MG63 (cell line): ENCODE data around the gene CRMP1. TPM values are rescaled to one million over a fixed set of nuclear protein-coding genes. Genes with fewer than 3 reads are reported as not detected.
A peak's percentile ranks its signal among the peaks of the same experiment; 100 is the strongest.
"Not testable (repeated sequence)": the region's sequence is repeated elsewhere in the genome, so short reads cannot be mapped to it uniquely, and the experiment has no call there.

Experiments used
- DNase-seq: peaks from one replicate; pipeline ENCODE4 v3.0.0-alpha.2; 2020
- H3K27me3 ChIP-seq: fragments of 250-450 bp; sonication (Bioruptor Pico); 2 replicates; pipeline ENCODE4 v1.5.1; 2020; ENCODE audit warnings: mild to moderate bottlenecking, moderate library complexity
- H3K36me3 ChIP-seq: fragments of 250-450 bp; sonication (Bioruptor Pico); 2 replicates; pipeline ENCODE4 v1.5.1; 2020; ENCODE audit warnings: mild to moderate bottlenecking, moderate library complexity
- H3K4me3 ChIP-seq: fragments of 250-450 bp; sonication (Bioruptor Pico); 2 replicates; pipeline ENCODE4 v1.5.1; 2020; ENCODE audit warnings: mild to moderate bottlenecking, moderate library complexity
- H3K9me3 ChIP-seq: fragments of 250-450 bp; sonication (Bioruptor Pico); 2 replicates; pipeline ENCODE4 v1.5.1; 2020; ENCODE audit warnings: mild to moderate bottlenecking, moderate library complexity
- total RNA-seq: library from RNA; depleted of rRNA; stranded (reverse); fragments of >200 nt; shearing (Covaris generic); gene quantifications from 2 replicates; pipeline ENCODE4 v1.2.3, GENCODE V29; 2014; ENCODE audit warnings: low replicate concordance

The CRMP1 gene
- total RNA-seq, 1 experiment from 2014 or later, result not detected

- H3K9me3 ChIP-seq, result no peaks in the 10 kb centered on the region
- no peak for DNase-seq
- H3K27me3 ChIP-seq, result no peaks in the 10 kb centered on the region
- no peaks in the 10 kb centered on the region for H3K36me3 ChIP-seq
- no peak overlapping the region for H3K4me3 ChIP-seq
Measured at GRCh38 chr4:5877392-5877791, 15.5 kb downstream of the CRMP1 start.

GRCh38 chr4:5874811-5875449, 18.0 kb downstream of the CRMP1 start:
- Histone ChIP-seq H3K4me3 (no peak overlapping the region), H3K9me3 (no peaks in the 10 kb centered on the region), H3K27me3 (no peaks in the 10 kb centered on the region), H3K36me3 (no peaks in the 10 kb centered on the region)
- peak; percentile 69 for DNase-seq

GRCh38 chr4:5870701-5871100, 22.2 kb downstream of the CRMP1 start:
- Histone ChIP-seq H3K36me3 (no peaks in the 10 kb centered on the region), H3K9me3 (no peaks in the 10 kb centered on the region), H3K4me3 (no peak overlapping the region), H3K27me3 (no peaks in the 10 kb centered on the region)
- DNase-seq, result no peak

- H3K9me3 ChIP-seq, result no peaks in the 10 kb centered on the region
- H3K36me3 ChIP-seq, result no peaks in the 10 kb centered on the region
- no peak overlapping the region for H3K4me3 ChIP-seq
- H3K27me3 ChIP-seq, result no peaks in the 10 kb centered on the region
- no peak for DNase-seq
Measured at GRCh38 chr4:5869966-5870619, 22.8 kb downstream of the CRMP1 start.

GRCh38 chr4:5867866-5868265, 25.0 kb downstream of the CRMP1 start:
- no peaks in the 10 kb centered on the region for H3K9me3 ChIP-seq
- DNase-seq, result no peak
- no peak overlapping the region for H3K4me3 ChIP-seq
- no peaks in the 10 kb centered on the region for H3K27me3 ChIP-seq
- H3K36me3 ChIP-seq, result no peaks in the 10 kb centered on the region

- no peaks in the 10 kb centered on the region for H3K9me3 ChIP-seq
- no peaks in the 10 kb centered on the region for H3K36me3 ChIP-seq
- H3K27me3 ChIP-seq, result no peaks in the 10 kb centered on the region
- H3K4me3 ChIP-seq, result no peak overlapping the region
- DNase-seq, result no peak
Measured at GRCh38 chr4:5866841-5867813, 25.8 kb downstream of the CRMP1 start.

GRCh38 chr4:5865896-5866599, 26.8 kb downstream of the CRMP1 start:
- DNase-seq, result no peak
- Histone ChIP-seq H3K9me3 (no peaks in the 10 kb centered on the region), H3K27me3 (no peaks in the 10 kb centered on the region), H3K36me3 (no peaks in the 10 kb centered on the region), H3K4me3 (no peak overlapping the region)

- peak; percentile 32 for DNase-seq
- H3K36me3 ChIP-seq, result no peaks in the 10 kb centered on the region
- H3K4me3 ChIP-seq, result no peak overlapping the region
- no peaks in the 10 kb centered on the region for H3K9me3 ChIP-seq
- no peaks in the 10 kb centered on the region for H3K27me3 ChIP-seq
Measured at GRCh38 chr4:5863461-5864113, 29.3 kb downstream of the CRMP1 start.

- no peaks in the 10 kb centered on the region for H3K27me3 ChIP-seq
- H3K36me3 ChIP-seq, result no peaks in the 10 kb centered on the region
- H3K9me3 ChIP-seq, result no peaks in the 10 kb centered on the region
- no peak for DNase-seq
- no peak overlapping the region for H3K4me3 ChIP-seq
Measured at GRCh38 chr4:5858020-5858769, 34.7 kb downstream of the CRMP1 start.

- DNase-seq, result no peak
- H3K4me3 ChIP-seq, result no peak overlapping the region
- no peaks in the 10 kb centered on the region for H3K36me3 ChIP-seq
- no peaks in the 10 kb centered on the region for H3K9me3 ChIP-seq
- no peaks in the 10 kb centered on the region for H3K27me3 ChIP-seq
Measured at GRCh38 chr4:5857199-5857598, 35.7 kb downstream of the CRMP1 start.

- H3K9me3 ChIP-seq, H3K4me3 ChIP-seq, DNase-seq, H3K36me3 ChIP-seq, H3K27me3 ChIP-seq: not testable (repeated sequence)
Measured at GRCh38 chr4:5856362-5856761, 36.5 kb downstream of the CRMP1 start.

- Histone ChIP-seq H3K36me3 (no peaks in the 10 kb centered on the region), H3K9me3 (no peaks in the 10 kb centered on the region), H3K4me3 (no peak overlapping the region), H3K27me3 (no peaks in the 10 kb centered on the region)
- DNase-seq, result no peak
Measured at GRCh38 chr4:5854929-5855328, 38.0 kb downstream of the CRMP1 start.

GRCh38 chr4:5852523-5853202, 40.2 kb downstream of the CRMP1 start:
- no peak overlapping the region for H3K4me3 ChIP-seq
- DNase-seq, result no peak
- H3K9me3 ChIP-seq, result no peaks in the 10 kb centered on the region
- no peaks in the 10 kb centered on the region for H3K27me3 ChIP-seq
- no peaks in the 10 kb centered on the region for H3K36me3 ChIP-seq

GRCh38 chr4:5851637-5852301, 41.1 kb downstream of the CRMP1 start:
- no peak for DNase-seq
- H3K4me3 ChIP-seq, result no peak overlapping the region

More at GRCh38 chr4:5851637-5852301, 41.1 kb downstream of the CRMP1 start:
- Histone ChIP-seq H3K36me3 (no peaks in the 10 kb centered on the region), H3K9me3 (no peaks in the 10 kb centered on the region), H3K27me3 (no peaks in the 10 kb centered on the region)
